ENCODE results near the gene SYNGAP1. TPM values are rescaled to one million over a fixed set of nuclear protein-coding genes. Genes with fewer than 3 reads are reported as not detected.

The SYNGAP1 gene
- polyA plus RNA-seq, 1 of the 3 experiments (the other 2 are of a cell fraction) = 8.8 TPM

DNA sequence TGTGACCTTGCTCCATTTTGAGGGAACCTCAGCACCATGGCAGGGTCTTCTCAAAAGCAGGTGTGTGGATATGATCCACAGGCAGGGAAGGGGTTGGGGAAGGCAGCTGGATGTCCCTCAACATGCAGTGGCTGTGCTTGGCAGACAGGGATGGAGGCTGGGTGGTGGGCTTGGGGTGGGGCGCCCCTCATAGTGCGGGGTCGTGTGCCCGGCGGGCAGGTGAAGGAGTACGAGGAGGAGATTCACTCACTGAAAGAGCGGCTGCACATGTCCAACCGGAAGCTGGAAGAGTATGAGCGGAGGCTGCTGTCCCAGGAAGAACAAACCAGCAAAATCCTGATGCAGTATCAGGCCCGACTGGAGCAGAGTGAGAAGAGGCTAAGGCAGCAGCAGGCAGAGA, 26.5 kb downstream of the SYNGAP1 start:
- Histone ChIP-seq H2AFZ (ENCODE audit: low read depth) (no peak overlapping the region), H3K4me3 (ENCODE audit: low read depth in 2 of 2, low read length in 1 of 2) (no peak overlapping the region), H3K9ac (no peak overlapping the region), H3K4me2 (no peak overlapping the region), H3K27ac (ENCODE audit: low read depth in 2 of 2, low read length in 1 of 2) (no peak overlapping the region), H3F3A (replicated peaks; ENCODE audit: insufficient read depth) (peaks cover 17% of the 10 kb centered on the region), H3K9me2 (no peaks in the 10 kb centered on the region), H3K36me3 (replicated peaks in 1 of 2; ENCODE audit: control insufficient read depth in 1 of 2, insufficient read depth in 2 of 2, low read length in 1 of 2) (peaks cover 0 to 45% of the 10 kb centered on the region in 2 experiments), H3K4me1 (ENCODE audit: control insufficient read depth in 1 of 2, insufficient read depth in 2 of 2, low read depth in 1 of 2, low read length in 1 of 2) (no peaks in the 10 kb centered on the region), H3K9me3 (no peaks in the 10 kb centered on the region), H3K79me2 (ENCODE audit: insufficient read depth) (no peaks in the 10 kb centered on the region), H4K20me1 (ENCODE audit: insufficient read depth) (no peaks in the 10 kb centered on the region), H3K27me3 (ENCODE audit: insufficient read depth) (no peaks in the 10 kb centered on the region)
- whole genome bisulfite sequencing (ENCODE audit: low lambda C conversion rate) = 93% methylated on average over 10 of the region's 10 CpGs
- no peak for TF ChIP-seq SMC3 (IDR thresholded peaks at IDR 0.05; ENCODE audit: low read depth, low read length)
- no peak for TF ChIP-seq RCOR1 (IDR thresholded peaks at IDR 0.05; ENCODE audit: low read length)
- no peak for TF ChIP-seq JUND (IDR thresholded peaks at IDR 0.05)
- TF ChIP-seq TEAD4 (IDR thresholded peaks at IDR 0.05; ENCODE audit: borderline replicate concordance, insufficient read depth) = no peak
- no peak for TF ChIP-seq RAD21 (IDR thresholded peaks at IDR 0.05; ENCODE audit: low read length)
- no peak for TF ChIP-seq ZBTB33 (IDR thresholded peaks at IDR 0.05; ENCODE audit: borderline replicate concordance, low read depth)
- TF ChIP-seq EZH2phosphoT487 (IDR thresholded peaks at IDR 0.05; ENCODE audit: borderline replicate concordance, low read depth) = no peak
- TF ChIP-seq FOXJ3 (CRISPR knock-in tag; IDR thresholded peaks at IDR 0.05) = no peak
- TF ChIP-seq CHD2 (IDR thresholded peaks at IDR 0.05; ENCODE audit: low read length, partially characterized antibody) = no peak
- no peak for TF ChIP-seq EP300 (IDR thresholded peaks at IDR 0.05; ENCODE audit: borderline replicate concordance in 1 of 2, low read depth in 1 of 2, low read length in 1 of 2)
- no peak for TF ChIP-seq FOXM1 (IDR thresholded peaks at IDR 0.05; ENCODE audit: low read depth)
- no peak for TF ChIP-seq MXI1 (IDR thresholded peaks at IDR 0.05; ENCODE audit: low read depth, low read length)
- TF ChIP-seq REST (IDR thresholded peaks at IDR 0.05; ENCODE audit: low read depth, low read length) = no peak
- TF ChIP-seq YY1 (IDR thresholded peaks at IDR 0.05; ENCODE audit: low read depth) = no peak
- no peak for TF ChIP-seq CTCF (IDR thresholded peaks at IDR 0.05)
- no peak for TF ChIP-seq FOSL2 (IDR thresholded peaks at IDR 0.05; ENCODE audit: borderline replicate concordance, low read depth)
- no peak for TF ChIP-seq NFIC (IDR thresholded peaks at IDR 0.05; ENCODE audit: borderline replicate concordance)
- TF ChIP-seq TAF1 (IDR thresholded peaks at IDR 0.05; ENCODE audit: borderline replicate concordance, low read depth, low read length) = no peak
- no peak for TF ChIP-seq GABPA (IDR thresholded peaks at IDR 0.05; ENCODE audit: low read depth)
- peak; percentile 8 for DNase-seq
- ChIA-PET POLR2A (no interaction called here), CTCF (interaction anchor here (1.7 kb wide), 1 partner anchor 198 kb away, joined by 3 read pairs; no protein-coding TSS in a partner anchor)

Data from SK-N-SH (cell line).